ENCODE results near the gene CCDC80.
"Not testable (repeated sequence)": the region's sequence is repeated elsewhere in the genome, so short reads cannot be mapped to it uniquely, and the experiment has no call there.

Gene CCDC80

DNA sequence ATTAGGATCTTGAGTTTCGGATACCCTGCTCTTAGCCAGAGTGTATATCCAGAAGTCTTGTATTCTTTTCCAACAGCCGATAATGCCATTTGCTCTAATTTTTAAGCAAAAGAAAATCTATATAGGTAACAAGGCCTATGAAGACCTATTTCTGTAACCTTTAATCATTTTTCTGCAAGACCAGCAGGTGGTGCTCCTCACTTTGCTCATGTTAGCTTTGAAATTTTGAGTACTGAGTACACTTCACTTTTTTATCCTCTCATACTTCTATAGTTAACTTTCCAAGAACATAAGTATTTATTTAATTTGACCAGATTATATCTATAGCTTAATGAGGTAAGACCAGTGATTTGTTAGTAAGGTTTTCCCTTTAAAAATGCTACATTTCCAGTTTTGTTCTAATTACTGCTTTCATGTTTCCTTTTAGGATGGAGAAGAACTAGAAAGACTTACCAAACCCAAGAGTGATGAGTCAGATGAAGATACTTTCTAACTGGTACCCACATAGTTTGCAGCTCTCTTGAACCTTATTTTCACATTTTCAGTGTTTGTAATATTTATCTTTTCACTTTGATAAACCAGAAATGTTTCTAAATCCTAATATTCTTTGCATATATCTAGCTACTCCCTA is 58.6 kb downstream of the CCDC80 start:
- no peak for DNase-seq

DNA sequence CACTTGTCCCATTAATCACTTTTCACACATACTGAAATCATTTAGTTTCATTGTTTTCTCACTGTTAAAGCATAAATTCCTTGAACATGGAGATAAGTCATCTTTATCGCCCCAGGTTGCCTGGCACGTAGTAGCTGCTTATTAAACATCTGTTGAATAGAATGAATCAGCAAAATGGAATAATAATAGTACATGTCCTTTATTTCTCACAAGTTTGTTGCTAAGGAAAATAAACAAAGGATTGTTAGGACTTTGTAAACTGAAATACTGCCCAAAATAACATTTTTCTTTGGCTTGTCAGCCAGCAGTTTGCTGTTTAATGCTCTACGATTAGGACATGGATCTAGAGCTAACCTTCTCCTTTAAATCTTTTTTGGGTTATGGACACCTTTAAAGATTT is 61.2 kb downstream of the CCDC80 start:
- DNase-seq, result no peak

DNA sequence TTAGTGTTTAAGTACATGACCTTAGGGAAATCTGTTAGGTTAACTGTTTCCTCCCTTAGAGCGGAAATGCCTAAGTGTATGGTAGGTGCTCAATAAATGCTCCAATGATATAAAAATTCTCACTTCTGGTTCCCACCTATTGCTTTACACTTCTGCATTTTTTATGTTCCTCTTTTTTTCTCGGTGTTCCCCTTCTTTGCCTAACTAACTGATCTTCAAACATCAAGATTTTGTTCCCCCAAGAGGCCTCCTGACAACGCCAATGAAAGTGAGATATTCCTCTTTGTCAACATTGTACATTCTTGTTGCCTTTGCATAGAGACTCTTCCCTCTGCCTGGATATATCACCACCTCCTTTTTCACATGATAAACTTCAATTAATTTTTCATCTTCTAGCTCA is 61.7 kb downstream of the CCDC80 start:
- no peak for DNase-seq

DNA sequence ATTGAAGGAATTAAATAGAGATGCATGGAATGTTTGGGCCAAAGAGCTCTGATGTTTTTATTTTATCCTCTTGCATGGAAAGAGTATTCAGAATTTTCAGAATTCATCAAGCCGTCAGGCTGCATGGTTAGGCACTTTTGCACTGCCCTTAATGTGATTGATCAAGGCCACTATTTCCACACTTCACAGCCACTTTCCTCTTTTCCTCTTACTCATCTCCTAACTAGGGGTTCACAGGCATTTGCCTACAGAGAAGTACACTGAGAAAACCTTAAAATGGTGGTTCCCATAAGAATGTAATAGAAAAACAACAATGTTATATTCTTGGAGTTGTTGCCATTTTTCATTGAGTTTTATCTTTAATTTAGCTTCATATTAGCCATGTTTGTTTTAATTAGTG is 68.2 kb downstream of the CCDC80 start:
- DNase-seq, result no peak

DNA sequence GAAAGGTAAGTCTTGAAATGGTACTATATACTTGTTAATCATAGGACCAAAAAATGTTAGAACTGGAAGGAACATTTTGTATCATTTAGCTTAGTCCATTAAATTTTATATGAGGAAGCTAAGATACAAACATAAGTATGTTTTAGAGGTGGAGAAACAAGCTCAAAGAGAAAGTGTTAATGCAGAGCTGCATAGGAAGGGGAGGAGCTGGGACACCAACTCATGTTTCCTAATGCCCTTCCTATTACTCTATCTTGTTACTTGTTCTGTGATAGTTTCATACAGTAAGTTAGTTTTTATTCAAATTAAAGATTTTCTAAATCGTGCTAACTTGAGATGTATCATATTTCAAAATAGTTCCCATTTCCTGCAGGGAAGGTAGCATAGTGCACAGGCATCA is 71.7 kb downstream of the CCDC80 start:
- DNase-seq, result no peak

DNA sequence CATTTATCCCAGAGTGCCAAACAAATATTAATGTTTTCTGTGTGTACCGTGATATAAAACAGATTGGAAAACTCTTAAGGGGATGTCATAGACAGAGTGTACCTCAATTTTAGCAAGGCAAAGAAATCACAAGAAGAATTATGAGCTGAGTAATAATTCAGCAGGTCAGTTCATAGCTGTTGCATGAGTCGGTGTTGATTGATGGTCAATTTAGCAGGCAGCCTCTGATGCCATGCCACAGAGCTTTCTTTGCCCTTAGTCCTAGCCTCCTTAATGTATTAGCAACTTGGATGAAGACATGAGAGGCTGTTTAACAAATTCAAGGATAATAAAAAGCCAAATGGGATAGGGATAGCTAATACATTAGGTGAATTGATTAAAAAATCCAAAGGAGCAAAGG is 72.3 kb downstream of the CCDC80 start:
- DNase-seq, result no peak

DNA sequence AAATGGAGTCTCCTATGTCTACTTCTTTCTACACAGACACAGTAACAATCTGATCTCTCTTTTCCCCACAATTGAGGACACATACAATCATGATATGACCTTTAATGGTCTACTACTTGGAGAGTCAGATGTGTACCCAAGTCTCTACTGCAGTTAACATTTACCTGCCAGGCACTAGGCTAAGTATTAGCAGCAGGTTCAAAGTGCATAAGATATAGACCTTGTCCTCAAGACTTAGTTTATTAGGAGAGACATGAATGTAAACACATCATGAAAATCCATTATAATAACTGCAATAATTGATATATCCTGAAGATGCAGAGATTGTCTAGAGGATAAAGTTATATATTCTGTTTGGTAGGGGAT is 76.0 kb downstream of the CCDC80 start:
- DNase-seq, result no peak

DNA sequence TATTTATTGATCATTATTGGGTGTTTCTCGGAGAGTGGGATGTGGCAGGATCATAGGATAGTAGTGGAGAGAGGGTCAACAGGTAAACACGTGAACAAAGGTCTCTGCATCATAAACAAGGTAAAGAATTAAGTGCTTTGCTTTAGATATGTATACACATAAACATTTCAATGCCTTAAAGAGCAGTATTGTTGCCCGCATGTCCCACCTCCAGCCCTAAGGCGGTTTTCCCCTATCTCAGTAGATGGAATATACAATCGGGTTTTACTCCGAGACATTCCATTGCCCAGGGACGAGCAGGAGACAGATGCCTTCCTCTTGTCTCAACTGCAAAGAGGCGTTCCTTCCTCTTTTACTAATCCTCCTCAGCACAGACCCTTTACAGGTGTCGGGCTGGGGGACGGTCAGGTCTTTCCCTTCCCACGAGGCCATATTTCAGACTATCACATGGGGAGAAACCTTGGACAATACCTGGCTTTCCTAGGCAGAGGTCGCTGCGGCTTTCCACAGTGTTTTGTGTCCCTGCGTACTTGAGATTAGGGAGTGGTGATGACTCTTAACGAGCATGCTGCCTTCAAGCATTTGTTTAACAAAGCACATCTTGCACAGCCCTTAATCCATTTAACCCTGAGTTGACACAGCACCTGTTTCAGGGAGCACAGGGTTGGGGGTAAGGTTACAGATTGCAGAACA is 76.5 kb downstream of the CCDC80 start:
- DNase-seq, result not testable (repeated sequence)

DNA sequence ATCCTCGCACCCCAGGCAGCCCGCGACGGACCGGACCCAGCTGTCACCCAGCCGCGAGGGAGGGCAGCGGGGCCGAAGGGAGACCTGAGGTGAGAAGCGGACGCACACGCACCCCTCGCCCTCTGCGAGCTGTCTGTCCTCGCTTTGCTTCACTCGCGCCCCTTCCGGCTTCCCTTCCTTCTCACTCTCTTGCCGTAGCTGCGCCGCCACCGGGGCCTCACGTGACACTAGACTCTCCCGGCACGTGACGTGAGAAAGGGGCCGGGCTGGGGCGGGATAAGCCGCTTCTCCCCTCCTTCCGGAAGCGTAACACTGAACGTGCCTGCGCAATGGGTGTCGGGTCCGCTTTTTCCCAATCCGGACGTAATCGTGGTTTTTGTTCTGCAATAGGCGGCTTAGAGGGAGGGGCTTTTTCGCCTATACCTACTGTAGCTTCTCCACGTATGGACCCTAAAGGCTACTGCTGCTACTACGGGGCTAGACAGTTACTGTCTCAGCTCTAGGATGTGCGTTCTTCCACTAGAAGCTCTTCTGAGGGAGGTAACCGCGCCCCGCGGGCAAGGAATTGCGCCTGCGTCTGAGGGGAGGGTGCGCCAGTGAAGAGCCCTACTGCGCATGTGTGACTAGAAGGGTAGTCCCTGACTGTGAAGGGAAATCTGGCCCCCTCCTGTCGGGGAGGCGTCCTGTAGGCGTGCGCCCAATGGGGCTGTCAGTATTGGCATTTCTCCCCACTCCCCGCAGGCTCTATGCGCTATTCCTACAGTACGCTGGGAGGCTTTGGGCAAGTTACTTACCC is 79.0 kb downstream of the CCDC80 start, which contains the start of the genes ATG3 and SLC35A5:
TSS of gene ATG3 (minus strand) at position 229 of the 796 bp plus-strand sequence. CDS start 434 bp downstream, outside the sequence.
TSS of gene SLC35A5 (plus strand) at position 312 of the 796 bp plus-strand sequence. CDS start 1,359 bp downstream, outside the sequence.
- peak; percentile 96 to 98 for DNase-seq

DNA sequence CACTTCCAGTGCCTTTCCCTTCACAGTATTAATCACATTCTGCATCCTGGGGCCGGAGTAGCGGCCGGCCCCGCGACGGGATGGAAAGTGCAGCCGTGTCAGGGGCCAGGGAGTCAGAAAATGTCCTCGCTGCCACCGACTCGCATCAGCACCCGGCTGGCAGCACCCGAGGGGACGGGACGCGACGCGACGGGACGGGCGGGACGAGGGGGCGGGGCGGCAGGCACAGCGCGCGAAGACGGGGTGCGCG is 79.5 kb downstream of the CCDC80 start:
- DNase-seq, result peak in 1 of 2 experiments; percentile 77

DNA sequence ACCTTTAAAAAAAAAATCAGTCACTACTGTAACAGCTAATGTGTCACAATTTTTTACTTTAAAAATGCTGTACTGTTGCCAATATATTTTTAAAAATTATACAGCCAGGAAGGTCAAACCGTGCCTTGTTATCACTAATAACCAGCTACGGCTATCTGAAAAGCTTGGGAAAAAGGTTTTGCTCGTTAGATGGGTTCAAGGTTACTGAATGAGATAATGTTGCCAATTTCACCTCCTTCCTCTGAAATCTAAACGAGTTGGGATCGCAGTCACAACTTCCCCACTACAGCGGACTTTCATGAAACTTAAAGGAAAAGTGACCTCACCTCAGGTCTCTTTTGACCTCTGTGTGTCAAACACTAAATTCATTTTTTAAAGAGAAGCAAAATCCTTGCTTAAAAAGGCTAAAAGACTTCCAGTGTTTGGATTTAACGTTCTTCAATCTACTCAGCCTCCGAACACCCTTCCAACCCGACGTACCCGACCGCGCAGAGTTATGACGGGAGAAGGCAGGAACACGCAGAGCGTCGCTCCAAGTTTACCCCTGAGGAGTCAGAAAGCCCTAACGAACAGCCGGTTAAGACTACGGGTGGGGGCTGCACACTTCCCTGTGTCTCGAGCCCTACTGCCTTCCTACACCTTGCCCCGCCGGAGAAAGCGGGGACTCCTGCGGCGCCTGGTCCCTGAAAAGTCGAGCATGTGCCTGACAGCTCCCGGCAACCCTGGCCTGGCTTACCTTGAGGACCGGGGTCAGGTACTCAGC is 80.0 kb downstream of the CCDC80 start:
- peak; percentile 58 to 59 for DNase-seq

DNA sequence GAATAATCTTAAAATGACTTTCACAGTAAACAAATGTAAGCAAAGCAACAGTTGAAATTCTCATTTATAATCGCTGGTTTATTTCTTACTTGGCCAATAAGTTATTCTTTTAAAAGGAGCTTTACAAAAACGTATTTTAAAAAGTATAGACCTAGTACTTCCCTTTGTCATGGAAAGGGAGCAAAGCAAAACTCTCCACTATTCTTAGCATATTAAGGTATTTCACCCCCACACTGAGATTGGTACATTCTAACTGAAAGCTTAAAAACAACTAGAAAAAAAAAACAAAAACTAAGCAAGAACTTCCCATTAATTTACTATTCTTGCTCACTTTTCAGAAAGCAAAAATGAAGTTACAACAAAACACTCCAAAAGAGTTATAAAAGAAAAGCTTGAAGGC is 80.6 kb downstream of the CCDC80 start:
- DNase-seq, result no peak

DNA sequence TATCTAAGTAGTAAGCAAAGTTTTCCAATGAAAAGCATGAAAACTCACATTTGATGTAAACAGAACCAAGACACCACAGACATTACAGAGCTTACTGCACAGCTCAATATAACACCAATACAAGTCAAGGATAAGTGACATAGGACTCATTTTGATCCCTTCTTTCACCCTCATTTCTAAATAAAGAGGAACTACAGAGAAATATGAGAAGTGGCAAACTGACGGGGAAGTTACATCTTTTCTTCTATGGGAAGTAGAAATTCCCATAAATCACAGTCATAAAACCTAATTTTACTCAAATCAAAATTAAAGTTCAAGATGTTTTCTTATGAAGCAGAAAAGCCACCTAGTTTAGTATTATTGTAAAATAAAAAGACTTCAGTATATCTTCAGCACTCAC is 83.0 kb downstream of the CCDC80 start:
- DNase-seq, result no peak

DNA sequence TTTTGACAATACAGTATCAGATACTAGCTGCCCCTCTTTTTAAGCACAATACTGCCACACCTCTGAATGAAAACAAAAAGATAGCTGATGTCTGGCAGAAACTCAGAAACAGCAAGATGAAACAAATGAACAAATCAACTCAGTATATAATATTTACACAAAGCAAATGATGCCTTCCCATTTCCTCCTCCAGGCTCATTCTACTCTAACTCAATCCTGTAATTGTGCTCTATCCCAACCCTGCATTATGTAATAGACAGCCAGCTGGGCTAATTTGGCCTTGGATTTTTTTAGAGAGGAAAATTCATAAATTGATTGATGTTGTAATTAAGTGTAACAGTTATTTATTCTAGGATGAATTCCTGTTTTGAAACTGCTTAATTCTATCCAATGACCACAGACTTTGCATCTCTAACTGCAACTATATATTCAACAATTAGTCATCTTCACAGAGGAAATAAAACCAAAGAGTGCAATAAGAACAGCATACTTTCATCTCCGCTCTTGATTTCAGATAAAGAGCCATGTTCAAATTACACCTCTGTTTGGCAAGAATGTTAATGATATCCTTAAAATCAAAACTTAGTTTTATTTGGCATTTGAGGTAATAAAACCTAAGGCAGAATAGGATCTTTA is 85.3 kb downstream of the CCDC80 start:
- no peak for DNase-seq

DNA sequence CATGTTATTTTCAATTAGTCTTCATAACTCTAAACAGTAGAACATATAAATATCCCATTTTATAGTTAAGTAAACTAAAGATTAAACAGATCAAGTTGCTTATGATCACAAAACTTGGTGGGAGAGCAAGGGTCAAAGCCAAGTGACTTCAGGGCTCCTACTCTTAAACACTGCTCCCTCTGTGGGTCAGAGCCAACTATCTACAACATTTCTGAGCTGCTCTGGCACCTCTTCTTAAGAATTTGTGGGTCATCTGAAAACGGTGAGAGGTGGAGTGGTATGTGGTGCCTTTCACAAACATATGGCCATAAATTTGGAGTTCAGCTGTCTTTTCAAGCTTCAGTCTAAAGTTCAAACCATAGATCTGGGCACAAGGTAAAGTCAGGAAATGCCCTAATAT is 90.1 kb downstream of the CCDC80 start:
- no peak for DNase-seq

Measured in stimulated activated CD4-positive, alpha-beta T cell treated with anti-CD3 and anti-CD28 coated beads, Interleukin-4, amount 100 ng/mL, for 4 hours (primary cell).